H1 (cell line): Measurements from ENCODE around the gene S100A16. TPM values are rescaled to one million over a fixed set of nuclear protein-coding genes. Genes with fewer than 3 reads are reported as not detected.

Experiments
- CTCF ChIA-PET: fragments of 300-600 bp; sonication (Branson Sonifier 250); formaldehyde crosslinking; loops from one replicate; lab custom pipeline; 2021; ENCODE audit not compliant: partially characterized antibody; lab: Charles Lee
- POLR2A ChIA-PET: fragments of 300-600 bp; sonication (Branson Sonifier 250); formaldehyde crosslinking; loops from one replicate; lab custom pipeline; 2021; ENCODE audit warnings: inconsistent platforms; ENCODE audit not compliant: partially characterized antibody; lab: Charles Lee
- DNase-seq, 2 experiments: peaks; one replicate each; pipeline versions ENCODE4 v3.0.0 to v3.0.0-alpha.2; 2010 to 2022; ENCODE audit warnings: low spot score in 2 of 2, low read depth in 1 of 2, mixed read lengths in 1 of 2
- FAIRE-seq: peaks from 2 replicates; lab custom pipeline; 2011; peaks lifted over from hg19 to GRCh38; lab: Jason Lieb, UNC
- H2AFZ ChIP-seq: 2 replicates; pipeline ENCODE4 v1.8.1; 2012; ENCODE audit warnings: low read length, inconsistent platforms
- H2AK5ac ChIP-seq: 2 replicates; pipeline ENCODE4 v1.6.1; 2013; ENCODE audit warnings: low read depth, low read length
- H2BK120ac ChIP-seq: replicated peaks from 2 replicates; pipeline ENCODE3; 2013; ENCODE audit warnings: low read depth, low read length, inconsistent platforms
- H2BK12ac ChIP-seq: 2 replicates; pipeline ENCODE4 v1.6.1; 2013; ENCODE audit warnings: low read depth, low read length
- H2BK15ac ChIP-seq: 2 replicates; pipeline ENCODE4 v1.6.1; 2013; ENCODE audit warnings: low read length
- H2BK20ac ChIP-seq: 2 replicates; pipeline ENCODE4 v1.6.1; 2013; ENCODE audit warnings: low read length
- H2BK5ac ChIP-seq: 2 replicates; pipeline ENCODE4 v1.6.1; 2013; ENCODE audit warnings: low read depth, low read length
- H3K14ac ChIP-seq: 2 replicates; pipeline ENCODE4 v1.6.1; 2013; ENCODE audit warnings: inconsistent platforms; ENCODE audit not compliant: insufficient read length
- H3K18ac ChIP-seq: 2 replicates; pipeline ENCODE4 v1.6.1; 2013; ENCODE audit warnings: low read length; ENCODE audit errors: extremely low read depth
- H3K23ac ChIP-seq: 2 replicates; pipeline ENCODE4 v1.6.1; 2013; ENCODE audit warnings: inconsistent platforms; ENCODE audit not compliant: insufficient read length
- H3K23me2 ChIP-seq: 2 replicates; pipeline ENCODE4 v1.6.1; 2013; ENCODE audit warnings: low read depth, low read length
- H3K27ac ChIP-seq: 2 replicates; pipeline ENCODE4 v1.6.1; 2011; ENCODE audit warnings: low read depth, low read length, inconsistent platforms
- H3K27me3 ChIP-seq, 4 experiments: replicated peaks in 1 of 4; 1 replicate in 1 of 4; 2 replicates in 3 of 4; pipeline versions ENCODE4 v1.6.1 to v1.8.1; 2011 to 2013; ENCODE audit warnings: low read length in 3 of 4, mild to moderate bottlenecking in 3 of 4, inconsistent platforms in 2 of 4, mixed read lengths in 2 of 4, moderate library complexity in 1 of 4; ENCODE audit not compliant: control insufficient read depth in 3 of 4, insufficient read depth in 3 of 4; ENCODE audit errors: extremely low read depth in 1 of 4
- H3K36me3 ChIP-seq, 4 experiments: 2 replicates each; pipeline versions ENCODE4 v1.6.1 to v1.8.1; 2011 to 2013; ENCODE audit warnings: mild to moderate bottlenecking in 4 of 4, low read length in 3 of 4, moderate library complexity in 2 of 4, control low read depth in 1 of 4, inconsistent platforms in 1 of 4; ENCODE audit not compliant: insufficient read depth in 4 of 4, control insufficient read depth in 2 of 4
- H3K4ac ChIP-seq: replicated peaks from 2 replicates; pipeline ENCODE3; 2013; ENCODE audit warnings: low read length, low read depth, mixed read lengths, inconsistent platforms; ENCODE audit not compliant: insufficient read length
- H3K4me1 ChIP-seq, 4 experiments: replicated peaks in 1 of 4; 1 replicate in 1 of 4; 2 replicates in 3 of 4; pipeline versions ENCODE4 v1.6.1 to v1.8.1; 2011 to 2013; ENCODE audit warnings: low read length in 3 of 4, inconsistent platforms in 2 of 4, mixed read lengths in 1 of 4; ENCODE audit not compliant: insufficient read depth in 4 of 4, control insufficient read depth in 3 of 4
- H3K4me2 ChIP-seq, 2 experiments: 2 replicates each; pipeline versions ENCODE4 v1.6.1 to v1.8.1; 2011 to 2013; ENCODE audit warnings: low read depth in 2 of 2, low read length in 2 of 2, control low read depth in 1 of 2, inconsistent platforms in 1 of 2, mild to moderate bottlenecking in 1 of 2; ENCODE audit not compliant: insufficient read depth in 1 of 2
- H3K4me3 ChIP-seq, 4 experiments: fragments of 200-600, 300-600 bp in 1 of 4; sonication (generic), shearing (Covaris generic), sonication (Bioruptor Twin) in 1 of 4; 2 replicates each; pipeline versions ENCODE4 v1.5.1 to v1.8.1; 2011 to 2016; ENCODE audit warnings: low read length in 4 of 4, low read depth in 3 of 4, control low read depth in 2 of 4, inconsistent platforms in 2 of 4, mild to moderate bottlenecking in 2 of 4, mixed read lengths in 1 of 4, moderate library complexity in 1 of 4; ENCODE audit not compliant: insufficient read depth in 2 of 4; ENCODE audit errors: extremely low read depth in 1 of 4
- H3K56ac ChIP-seq: replicated peaks from 2 replicates; pipeline ENCODE3; 2013; ENCODE audit warnings: low read depth, mild to moderate bottlenecking, mixed read lengths, low read length, inconsistent platforms; ENCODE audit not compliant: insufficient read length
- H3K79me1 ChIP-seq: 2 replicates; pipeline ENCODE4 v1.6.1; 2013; ENCODE audit warnings: low read depth, low read length, control low read depth
- H3K79me2 ChIP-seq, 2 experiments: 2 replicates each; pipeline versions ENCODE4 v1.6.1 to v1.8.1; 2012 to 2013; ENCODE audit warnings: low read length in 2 of 2, mild to moderate bottlenecking in 2 of 2, inconsistent platforms in 1 of 2; ENCODE audit not compliant: insufficient read depth in 2 of 2, control insufficient read depth in 1 of 2
- H3K9ac ChIP-seq, 4 experiments: replicated peaks in 1 of 4; 1 replicate in 1 of 4; 2 replicates in 3 of 4; pipeline versions ENCODE4 v1.6.1 to v1.8.1; 2011 to 2013; ENCODE audit warnings: low read depth in 3 of 4, low read length in 3 of 4, control low read depth in 2 of 4, mild to moderate bottlenecking in 2 of 4, moderate library complexity in 2 of 4, inconsistent platforms in 1 of 4; ENCODE audit errors: extremely low read depth in 1 of 4
- H3K9me3 ChIP-seq, 2 experiments: 2 replicates each; pipeline versions ENCODE4 v1.6.1 to v1.8.1; 2012 to 2013; ENCODE audit warnings: mild to moderate bottlenecking in 2 of 2, moderate library complexity in 2 of 2, control low read depth in 1 of 2, inconsistent platforms in 1 of 2, low read depth in 1 of 2, low read length in 1 of 2, mixed read lengths in 1 of 2; ENCODE audit not compliant: insufficient read depth in 2 of 2
- H4K20me1 ChIP-seq, 2 experiments: replicated peaks in 1 of 2; 2 replicates each; pipeline versions ENCODE3 to v1.8.1; 2011 to 2013; ENCODE audit warnings: inconsistent platforms in 2 of 2, low read length in 2 of 2, mild to moderate bottlenecking in 1 of 2; ENCODE audit not compliant: insufficient read depth in 2 of 2, control insufficient read depth in 1 of 2
- H4K5ac ChIP-seq: 2 replicates; pipeline ENCODE4 v1.6.1; 2013; ENCODE audit warnings: low read length, low read depth, mixed read lengths, inconsistent platforms; ENCODE audit not compliant: insufficient read length
- H4K8ac ChIP-seq: 2 replicates; pipeline ENCODE4 v1.8.0; 2013; ENCODE audit warnings: mild to moderate bottlenecking, moderate library complexity, low read length, inconsistent platforms; ENCODE audit not compliant: insufficient read depth; ENCODE audit errors: extremely low read depth
- H4K91ac ChIP-seq: replicated peaks from 2 replicates; pipeline ENCODE3; 2013; ENCODE audit warnings: low read length, mixed read lengths, inconsistent platforms; ENCODE audit not compliant: insufficient read length
- ASH2L ChIP-seq: fragments of 200-600, 300-600 bp; sonication (generic); IDR thresholded peaks from one replicate; pipeline ENCODE4 v1.7.1; 2017; ENCODE audit warnings: low read length
- CEBPB ChIP-seq: IDR thresholded peaks from 2 replicates; pipeline ENCODE4 v1.6.1; 2012; ENCODE audit warnings: low read depth, low read length
- CHD2 ChIP-seq: IDR thresholded peaks from 2 replicates; pipeline ENCODE4 v1.6.1; 2012; ENCODE audit warnings: low read length, improper control_type of control experiment
- KDM1A ChIP-seq: fragments of 200-600, 300-600 bp; sonication (generic); IDR thresholded peaks from 2 replicates; pipeline ENCODE4 v1.7.1; 2016; ENCODE audit warnings: mild to moderate bottlenecking, low read length, borderline replicate concordance
- KDM5A ChIP-seq: fragments of 200-600 bp; IDR thresholded peaks from 2 replicates; pipeline ENCODE4 v1.7.1; 2012; ENCODE audit warnings: mild to moderate bottlenecking, low read length, inconsistent platforms, mixed read lengths
- NANOG ChIP-seq: IDR thresholded peaks from 2 replicates; pipeline ENCODE4 v1.6.1; 2011; ENCODE audit warnings: low read length, low read depth, mild to moderate bottlenecking, inconsistent platforms; ENCODE audit not compliant: insufficient read depth, poor library complexity, severe bottlenecking
- RFX5 ChIP-seq: IDR thresholded peaks from 2 replicates; pipeline ENCODE4 v1.6.1; 2011; ENCODE audit warnings: low read depth, low read length, improper control_type of control experiment, borderline replicate concordance
- RXRA ChIP-seq: IDR thresholded peaks from 2 replicates; pipeline ENCODE4 v1.6.1; 2011; ENCODE audit warnings: low read depth, mild to moderate bottlenecking, low read length, moderate library complexity; ENCODE audit not compliant: insufficient read depth
- SIX5 ChIP-seq: IDR thresholded peaks from 2 replicates; pipeline ENCODE4 v1.6.1; 2011; ENCODE audit warnings: mild to moderate bottlenecking, low read depth, low read length
- SRF ChIP-seq: IDR thresholded peaks from 2 replicates; pipeline ENCODE4 v1.6.1; 2011; ENCODE audit warnings: mild to moderate bottlenecking, low read depth, low read length, moderate library complexity
- TEAD4 ChIP-seq: IDR thresholded peaks from 2 replicates; pipeline ENCODE4 v1.6.1; 2012; ENCODE audit warnings: low read depth, low read length, inconsistent platforms, mixed read lengths
- WGBS, 2 experiments: shearing (Covaris generic) in 1 of 2; methylation state at CpG; one replicate each; pipeline versions ENCODE4 v1.1.6 to v1.1.7; 2013 to 2015; ENCODE audit warnings: low lambda C conversion rate in 2 of 2, mixed read lengths in 2 of 2, inconsistent platforms in 1 of 2, low coverage in 1 of 2, missing lambda C conversion rate in 1 of 2; ENCODE audit not compliant: insufficient replicate concordance in 2 of 2, insufficient coverage in 1 of 2, insufficient read length in 1 of 2; ENCODE audit errors: extremely low coverage in 1 of 2, missing lambda C conversion rate in 1 of 2; 5-methylcytosine and 5-hydroxymethylcytosine counted together
- polyA plus RNA-seq, 7 experiments: library from polyadenylated mRNA; depleted of rRNA in 3 of 7; stranded (reverse) in 5 of 7; unstranded in 2 of 7; fragments of >200 nt in 5 of 7; fragments of 200-250 nt in 2 of 7; gene quantifications; 1 replicate in 5 of 7; 2 replicates in 1 of 7; 4 replicates in 1 of 7; pipeline versions ENCODE4 v1.2.1 to v1.2.3, GENCODE V29; 2011 to 2013; ENCODE audit warnings: missing spikeins in 2 of 7, mixed read lengths in 2 of 7
- total RNA-seq: library from RNA; stranded (reverse); fragmentation: NEBNext Ultra II Directional; extraction: Animal tissue kit (Norgen Biotek cat#: 25700); gene quantifications from 2 replicates; pipeline ENCODE4 v1.2.1, GENCODE V29; 2021

The S100A16 gene
- total and polyA plus RNA-seq, 2 of the 8 experiments (the other 6 are each of a cell fraction or from before 2014, with no cell fraction given): 14.9 to 61.4 TPM

GRCh38 chr1:153626904-153627714 is 14.2 kb upstream of the S100A16 start, which contains the start of gene S100A13:
Gene S100A13, minus strand, starts transcription at chr1:153627505. Its CDS starts 1,033 bp downstream, at chr1:153626472.
- peak; percentile 45 for FAIRE-seq
- WGBS, 2 experiments: 8% methylated on average over 28 of the region's 28 CpGs; no CpG with 5 or more reads in 1 of the 2 experiments
- TF ChIP-seq CEBPB: no peak
- no peak for TF ChIP-seq NANOG
- 0 out of 2 replicates have a peak, but pooled peaks have one; percentile 38 for TF ChIP-seq RFX5
- TF ChIP-seq TEAD4: no peak
- TF ChIP-seq CHD2: 0 out of 2 replicates have a peak, but pooled peaks have one; percentile 30
- peak; percentile 35; the same call in 1 of the 2 replicates for TF ChIP-seq SIX5
- 0 out of 2 replicates have a peak, but pooled peaks have one; percentile 3 for TF ChIP-seq SRF
- TF ChIP-seq KDM5A: no peak
- no peak for TF ChIP-seq RXRA
- TF ChIP-seq ASH2L: peak; percentile 79
- TF ChIP-seq KDM1A: no peak

More at GRCh38 chr1:153626904-153627714, 14.2 kb upstream of the S100A16 start, which contains the start of gene S100A13:
- peaks cover 0 to 4% (median 1%) of the 10 kb centered on the region in 4 experiments; a peak in 3 of 8 replicates for H3K36me3 ChIP-seq
- CTCF ChIA-PET: interaction anchor here (0.6 to 10.2 kb wide), 45 partner anchors 8 to 315 kb away, joined by 3 to 115 read pairs (median 5); partner anchors contain the start of genes S100A14, S100A16, S100A4 and S100A6
- H2BK12ac ChIP-seq: peak within 1 kb of the TSS; percentile 92
- H2BK120ac ChIP-seq: no peak within 1 kb of the TSS
- peak within 1 kb of the TSS; percentile 80; the same call in 1 of the 2 replicates for H4K8ac ChIP-seq
- no peaks in the 10 kb centered on the region for H4K20me1 ChIP-seq
- DNase-seq: peak; percentile 92 to 94
- no peak within 1 kb of the TSS for H3K56ac ChIP-seq
- H3K4me3 ChIP-seq: peak within 1 kb of the TSS; percentile 45 to 77 (median 72)
- H3K79me2 ChIP-seq: no peaks in the 10 kb centered on the region
- H2AFZ ChIP-seq: peak within 1 kb of the TSS; percentile 72; the same call in 1 of the 2 replicates
- peak within 1 kb of the TSS; percentile 57 for H4K5ac ChIP-seq
- H3K23me2 ChIP-seq: peaks cover 7% of the 10 kb centered on the region
- 0 out of 2 replicates have a peak within 1 kb of the TSS, but pooled peaks have one; percentile 75 for H2BK20ac ChIP-seq
- H3K4ac ChIP-seq: peak within 1 kb of the TSS; percentile 71
- peaks cover 0 to 13% (median 7%) of the 10 kb centered on the region in 4 experiments; a peak in 6 of 7 replicates for H3K4me1 ChIP-seq
- peak within 1 kb of the TSS; percentile 68 for H2BK5ac ChIP-seq
- no peak within 1 kb of the TSS for H3K23ac ChIP-seq
- H3K9me3 ChIP-seq: no peaks in the 10 kb centered on the region
- POLR2A ChIA-PET: interaction anchor here (0.6 to 15.6 kb wide), 38 partner anchors 10 to 1241 kb away, joined by 3 to 261 read pairs (median 4); partner anchors contain the start of genes RPS27, S100A14, S100A16 and S100A4
- H2AK5ac ChIP-seq: no peak within 1 kb of the TSS; the same call in 1 of the 2 replicates
- H3K14ac ChIP-seq: no peak within 1 kb of the TSS
- no peaks in the 10 kb centered on the region for H3K79me1 ChIP-seq
- peak within 1 kb of the TSS; percentile 59 for H4K91ac ChIP-seq
- H2BK15ac ChIP-seq: peak within 1 kb of the TSS; percentile 98; the same call in 1 of the 2 replicates
- H3K18ac ChIP-seq: peak within 1 kb of the TSS; percentile 93
- H3K27me3 ChIP-seq: no peaks in the 10 kb centered on the region
- peak within 1 kb of the TSS; percentile 59 for H3K27ac ChIP-seq
- H3K9ac ChIP-seq: peak within 1 kb of the TSS in 2 of 4 experiments; percentile 69 to 70; a peak in 4 of 7 replicates
- peak within 1 kb of the TSS; percentile 74 to 95 for H3K4me2 ChIP-seq
